Fibroblast of lung (primary cell): ENCODE data around the gene FAAP100.
"Not testable (repeated sequence)": the region's sequence is repeated elsewhere in the genome, so short reads cannot be mapped to it uniquely, and the experiment has no call there.

Experiments
- CTCF ChIP-seq, 2 donors: IDR thresholded peaks in 1 of 2; conservative IDR thresholded peaks in 1 of 2; 1 replicate in 1 of 2; 2 replicates in 1 of 2; pipeline ENCODE4 v1.5.1; 2011 to 2012; ENCODE audit warnings: low read length in 2 of 2, control low read depth in 1 of 2, inconsistent platforms in 1 of 2, low read depth in 1 of 2, mild to moderate bottlenecking in 1 of 2
- EZH2 ChIP-seq: IDR thresholded peaks from 2 replicates; pipeline ENCODE4 v1.5.1; 2012; ENCODE audit warnings: low read length, control low read depth, mild to moderate bottlenecking; ENCODE audit errors: missing control alignments

- not testable (repeated sequence) for TF ChIP-seq CTCF (conservative IDR thresholded peaks at IDR 0.05 in 1 of 2, IDR thresholded peaks at IDR 0.05 in 1 of 2; ENCODE audit: low read depth in 1 of 2, low read length in 2 of 2); EZH2
Observed at GRCh38 chr17:81531013-81531412, 21.1 kb downstream of the FAAP100 start.
